ENCODE results near the gene GPX4.
A peak's percentile ranks its signal among the peaks of the same experiment; 100 is the strongest.

- TF ChIP-seq TAF1 (IDR thresholded peaks at IDR 0.05; ENCODE audit: borderline replicate concordance, insufficient read depth, low read length) (no peak), SIN3A (IDR thresholded peaks at IDR 0.05; ENCODE audit: borderline replicate concordance, insufficient read depth, low read length) (no peak), POLR2AphosphoS5 (IDR thresholded peaks at IDR 0.05; ENCODE audit: low read depth, low read length) (0 out of 2 replicates have a peak, but pooled peaks have one; percentile 18)
These were observed 4.0 kb downstream of the GPX4 start for GRCh38 chr19:1107661-1108261.
